HepG2 (cell line): ENCODE results near the gene HECTD4. TPM values are rescaled to one million over a fixed set of nuclear protein-coding genes. Genes with fewer than 3 reads are reported as not detected.

Experiments used
- CAMTA2 ChIP-seq: sonication (generic); formaldehyde crosslinking; IDR thresholded peaks from 2 replicates; pipeline ENCODE4 v1.4.0; 2020; ENCODE audit warnings: mild to moderate bottlenecking, missing genetic modification reagents, borderline replicate concordance
- ELF3 ChIP-seq: IDR thresholded peaks from 2 replicates; pipeline ENCODE4 v1.6.1; 2016; ENCODE audit warnings: missing genetic modification reagents, missing compliant biosample characterization
- HBP1 ChIP-seq: IDR thresholded peaks from 2 replicates; pipeline ENCODE4 v1.6.1; 2016; ENCODE audit warnings: low read depth, control low read depth
- HNRNPL ChIP-seq: fragments of 200-400 bp; formaldehyde crosslinking; IDR thresholded peaks from 2 replicates; pipeline ENCODE4 v1.6.1; 2017; ENCODE audit warnings: mild to moderate bottlenecking, low read depth, low read length
- ISL2 ChIP-seq: sonication (generic); formaldehyde crosslinking; IDR thresholded peaks from 2 replicates; pipeline ENCODE4 v1.5.0; 2020; ENCODE audit warnings: missing genetic modification reagents
- MXD1 ChIP-seq: sonication (generic); formaldehyde crosslinking; IDR thresholded peaks from 2 replicates; pipeline ENCODE4 v1.4.0; 2020; ENCODE audit warnings: mild to moderate bottlenecking, missing genetic modification reagents
- MXD4 ChIP-seq: IDR thresholded peaks from 2 replicates; pipeline ENCODE4 v1.6.1; 2016; ENCODE audit warnings: mild to moderate bottlenecking, missing biosample characterization, missing genetic modification reagents
- SNAI1 ChIP-seq: sonication (generic); formaldehyde crosslinking; IDR thresholded peaks from 2 replicates; pipeline ENCODE4 v1.5.0; 2020; ENCODE audit warnings: mild to moderate bottlenecking, missing genetic modification reagents, borderline replicate concordance
- SNAPC4 ChIP-seq: sonication (generic); formaldehyde crosslinking; IDR thresholded peaks from 2 replicates; pipeline ENCODE4 v1.4.0; 2020; ENCODE audit warnings: mild to moderate bottlenecking, missing genetic modification reagents
- SRF ChIP-seq: IDR thresholded peaks from 2 replicates; pipeline ENCODE4 v1.6.1; 2011; ENCODE audit warnings: mild to moderate bottlenecking, low read depth, low read length, moderate library complexity
- TCF12 ChIP-seq, 2 experiments: fragments of 450-650 bp in 1 of 2; sonication (generic) in 1 of 2; formaldehyde crosslinking in 1 of 2; IDR thresholded peaks; 2 replicates each; pipeline versions ENCODE4 v1.6.1 to v1.8.0; 2017 to 2022; ENCODE audit warnings: antibody characterized with exemption in 1 of 2, mild to moderate bottlenecking in 1 of 2, missing genetic modification reagents in 1 of 2, moderate library complexity in 1 of 2
- ZBTB34 ChIP-seq: sonication (generic); formaldehyde crosslinking; IDR thresholded peaks from 2 replicates; pipeline ENCODE4 v1.8.0; 2022; ENCODE audit warnings: mild to moderate bottlenecking, missing genetic modification reagents
- ZFP36 ChIP-seq: fragments of 150-350 bp; IDR thresholded peaks from 2 replicates; pipeline ENCODE4 v1.6.1; 2018; ENCODE audit warnings: borderline replicate concordance, low read length, low read depth; ENCODE audit not compliant: partially characterized antibody
- ZFP82 ChIP-seq: sonication (generic); formaldehyde crosslinking; IDR thresholded peaks from 2 replicates; pipeline ENCODE4 v1.5.1; 2020; ENCODE audit warnings: mild to moderate bottlenecking, missing genetic modification reagents, borderline replicate concordance
- ZNF7 ChIP-seq: IDR thresholded peaks from 2 replicates; pipeline ENCODE4 v1.6.1; 2016; ENCODE audit warnings: missing biosample characterization, missing genetic modification reagents
- ZNF724P ChIP-seq: sonication (generic); formaldehyde crosslinking; IDR thresholded peaks from 2 replicates; pipeline ENCODE4 v1.8.0; 2022; ENCODE audit warnings: missing genetic modification reagents, borderline replicate concordance
- ZNF784 ChIP-seq: sonication (generic); formaldehyde crosslinking; IDR thresholded peaks from 2 replicates; pipeline ENCODE4 v1.5.1; 2020; ENCODE audit warnings: missing genetic modification reagents, mild to moderate bottlenecking, borderline replicate concordance
- ZNF891 ChIP-seq: sonication (generic); formaldehyde crosslinking; IDR thresholded peaks from 2 replicates; pipeline ENCODE4 v1.5.0; 2020; ENCODE audit warnings: mild to moderate bottlenecking, missing genetic modification reagents
- polyA plus RNA-seq, 8 experiments: library from polyadenylated mRNA; depleted of rRNA in 3 of 8; stranded (reverse) in 7 of 8; unstranded in 1 of 8; fragments of >200 nt; fragmentation: Illumina TruSeq in 4 of 8; extraction: Trizol in 4 of 8; gene quantifications; 2 replicates each; pipeline versions ENCODE4 v1.2.1 to v1.2.3, GENCODE V29; 2011 to 2016; ENCODE audit warnings: low read depth in 4 of 8, missing spikeins in 1 of 8, mixed read lengths in 1 of 8; ENCODE audit not compliant: insufficient read depth in 1 of 8
- total RNA-seq, 5 experiments: library from RNA; depleted of rRNA; stranded (reverse); fragments of >200 nt; fragmentation: Illumina TruSeq; extraction: Trizol; gene quantifications; 2 replicates each; pipeline ENCODE4 v1.2.3, GENCODE V29; 2016; ENCODE audit warnings: low read depth in 1 of 5

Gene HECTD4
- total and polyA plus RNA-seq, 2 of the 13 experiments (the other 11 are each of a cell fraction or from before 2014, with no cell fraction given) = 9.0 to 11.4 TPM

GRCh38 chr12:112125250-112125999, 256.8 kb downstream of the HECTD4 start, which contains the start of gene TRAFD1 (continued):
- TF ChIP-seq HBP1 (CRISPR knock-in tag) = no peak
- TF ChIP-seq SRF = no peak
- no peak for TF ChIP-seq ZBTB34 (CRISPR knock-in tag)
- peak; percentile 72; the same call in 1 of the 2 replicates for TF ChIP-seq SNAPC4
- TF ChIP-seq MXD4 = 0 out of 2 replicates have a peak, but pooled peaks have one; percentile 47
- no peak for TF ChIP-seq ZNF724P (CRISPR knock-in tag)
- no peak for TF ChIP-seq ZFP36
- TF ChIP-seq SNAI1 (CRISPR knock-in tag) = no peak
- no peak; the same call in 1 of the 2 replicates for TF ChIP-seq ZNF784
- TF ChIP-seq HNRNPL = no peak
- TF ChIP-seq TCF12 (IDR thresholded peaks at IDR 0.05) = no peak
- TF ChIP-seq TCF12 (CRISPR knock-in tag; IDR thresholded peaks at IDR 0.05) = no peak
- TF ChIP-seq MXD1 (CRISPR knock-in tag) = peak; percentile 16; the same call in 1 of the 2 replicates
- no peak for TF ChIP-seq ELF3 (CRISPR knock-in tag)
- no peak for TF ChIP-seq CAMTA2 (CRISPR knock-in tag)
- TF ChIP-seq ISL2 (CRISPR knock-in tag) = 0 out of 2 replicates have a peak, but pooled peaks have one; percentile 26
- peak; percentile 56; the same call in 1 of the 2 replicates for TF ChIP-seq ZNF891
- TF ChIP-seq ZNF7 (CRISPR knock-in tag) = no peak
- TF ChIP-seq ZFP82 (CRISPR knock-in tag) = no peak
